ENCODE measurements around the gene SLC22A31.
"Not testable (repeated sequence)": the region's sequence is repeated elsewhere in the genome, so short reads cannot be mapped to it uniquely, and the experiment has no call there.

SLC22A31 gene

GRCh38 chr16:89192956-89193575 lies 7.3 kb downstream of the SLC22A31 start:
- DNase-seq: peak; percentile 64

- peak; percentile 84 for DNase-seq
These were observed 8.0 kb downstream of the SLC22A31 start for GRCh38 chr16:89192186-89192955.

- DNase-seq: no peak
These were observed 8.5 kb downstream of the SLC22A31 start for GRCh38 chr16:89191901-89192185.

GRCh38 chr16:89191033-89191900 lies 9.1 kb downstream of the SLC22A31 start:
- no peak for DNase-seq

- DNase-seq: no peak
These were observed 10.0 kb downstream of the SLC22A31 start for GRCh38 chr16:89190150-89190958.

- no peak for DNase-seq
These were observed 10.8 kb downstream of the SLC22A31 start for GRCh38 chr16:89189358-89190025.

GRCh38 chr16:89188471-89189357 lies 11.6 kb downstream of the SLC22A31 start:
- not testable (repeated sequence) for DNase-seq

GRCh38 chr16:89187770-89188392 lies 12.5 kb downstream of the SLC22A31 start:
- no peak for DNase-seq

- DNase-seq: no peak
These were observed 13.1 kb downstream of the SLC22A31 start for GRCh38 chr16:89187032-89187769.

GRCh38 chr16:89186593-89187031 lies 13.7 kb downstream of the SLC22A31 start:
- not testable (repeated sequence) for DNase-seq

- not testable (repeated sequence) for DNase-seq
These were observed 14.3 kb downstream of the SLC22A31 start for GRCh38 chr16:89185887-89186592.

GRCh38 chr16:89184933-89185794 lies 15.2 kb downstream of the SLC22A31 start:
- no peak for DNase-seq

- DNase-seq: no peak
These were observed 15.7 kb downstream of the SLC22A31 start for GRCh38 chr16:89184677-89184932.

GRCh38 chr16:89183975-89184676 lies 16.2 kb downstream of the SLC22A31 start:
- DNase-seq: no peak

- DNase-seq: no peak
These were observed 16.9 kb downstream of the SLC22A31 start for GRCh38 chr16:89183463-89183862.

- no peak for DNase-seq
These were observed 20.6 kb downstream of the SLC22A31 start for GRCh38 chr16:89179656-89180315.

- DNase-seq: no peak
These were observed 21.2 kb downstream of the SLC22A31 start for GRCh38 chr16:89179148-89179484.

Data from CD4-positive, alpha-beta T cell treated with Interleukin-17A for 4 hours (primary cell).